8988T (cell line): ENCODE results near the gene ITGA3.
A peak's percentile ranks its signal among the peaks of the same experiment; 100 is the strongest.

ENCODE experiments used
- DNase-seq: peaks from one replicate; pipeline ENCODE4 v3.0.0; 2011

Gene ITGA3

DNA sequence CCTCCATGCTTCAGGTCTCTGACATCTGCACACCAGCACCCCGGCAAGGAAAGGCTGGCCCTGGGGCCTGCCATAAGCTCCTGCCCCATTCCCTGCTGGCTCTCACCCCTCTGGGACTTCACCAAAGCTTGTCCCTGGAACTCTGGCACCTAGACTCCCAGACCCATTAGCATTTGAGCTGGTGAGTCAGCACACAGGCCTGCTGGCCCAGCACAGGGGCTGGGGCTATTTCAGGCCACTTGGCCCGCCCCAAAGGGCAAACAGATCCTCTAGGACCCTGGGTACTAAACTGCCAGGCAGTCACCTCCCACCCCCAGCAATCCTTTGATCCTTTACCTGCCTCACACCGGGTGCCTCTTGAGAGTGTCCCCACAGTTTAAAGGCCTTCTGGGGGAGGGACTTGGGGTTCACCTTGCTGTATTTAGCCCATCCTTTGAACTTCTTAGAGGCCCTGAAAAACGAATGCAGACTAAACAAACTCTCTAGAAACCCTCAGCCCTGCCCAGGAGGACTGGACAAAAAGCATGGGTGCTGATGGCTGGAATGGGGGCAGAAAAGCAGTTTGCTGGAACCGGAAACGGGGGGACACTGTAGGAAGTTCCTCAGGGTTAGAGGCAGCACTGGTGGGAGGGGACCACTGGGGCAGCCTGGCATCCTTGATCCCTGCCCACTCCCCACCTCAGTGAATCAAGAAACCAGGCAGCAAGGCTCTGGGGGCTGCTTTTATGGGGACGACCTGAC is 77.3 kb downstream of the ITGA3 start:
- DNase-seq = no peak

DNA sequence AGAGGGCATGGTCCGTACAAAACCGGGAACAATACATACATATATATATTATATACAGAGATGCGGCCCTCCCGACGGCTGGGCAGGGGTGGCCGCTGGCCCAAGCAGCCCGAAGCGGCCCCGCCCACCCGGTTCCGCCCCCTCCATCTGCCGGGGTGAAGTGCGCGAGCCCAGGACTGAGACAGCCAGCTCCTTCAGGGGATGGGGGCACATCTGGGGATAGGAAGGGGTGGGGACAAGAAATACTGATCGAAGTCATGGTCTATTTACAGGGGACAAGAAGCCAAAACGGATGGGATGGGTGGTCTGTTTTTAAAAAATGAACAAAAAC is 77.8 kb downstream of the ITGA3 start:
- DNase-seq = no peak

DNA sequence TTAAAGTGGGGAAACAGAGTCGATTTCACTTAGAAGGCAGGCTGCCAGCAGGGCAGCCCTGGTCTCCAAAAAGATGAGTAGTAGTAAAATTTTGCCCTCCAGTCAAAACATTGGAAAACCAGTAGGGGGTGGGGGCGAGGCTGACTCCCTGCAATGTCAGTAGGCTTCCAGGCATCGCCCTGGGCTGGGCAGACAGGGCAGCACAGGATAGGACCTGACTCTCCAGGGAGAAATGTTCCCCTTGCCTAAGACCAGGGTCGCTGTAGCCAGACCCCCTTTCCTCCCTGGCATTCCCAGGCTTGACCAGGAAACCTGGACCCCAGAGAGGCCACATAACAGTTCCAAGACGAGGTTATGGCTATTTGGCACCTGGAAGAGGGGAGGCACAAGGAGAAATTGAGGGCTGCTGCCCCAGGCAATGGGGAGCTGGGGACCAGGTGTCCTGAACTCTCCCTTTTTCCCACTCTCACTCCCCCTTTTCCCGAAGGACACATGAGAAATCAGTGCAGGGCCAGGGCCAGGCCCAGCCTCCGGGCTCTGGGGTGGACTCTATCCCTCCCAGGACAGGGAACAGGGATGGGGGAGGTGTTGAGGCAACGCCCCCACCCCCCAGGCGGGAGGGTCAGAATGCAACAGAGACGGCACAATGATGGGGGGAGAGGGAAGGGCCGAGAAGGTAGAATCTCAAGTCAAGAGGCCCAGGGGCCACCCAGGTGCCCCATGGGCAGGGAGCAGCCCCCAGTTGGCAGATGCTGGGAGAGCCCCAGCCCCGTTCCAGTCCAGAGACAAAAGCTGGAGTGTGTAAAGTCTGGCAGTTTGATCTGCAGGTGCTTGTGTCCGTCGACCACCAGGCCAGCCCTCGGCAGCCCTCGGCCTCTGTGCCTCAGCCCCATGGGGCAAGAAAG is 78.5 kb downstream of the ITGA3 start:
- peak; percentile 94 for DNase-seq

DNA sequence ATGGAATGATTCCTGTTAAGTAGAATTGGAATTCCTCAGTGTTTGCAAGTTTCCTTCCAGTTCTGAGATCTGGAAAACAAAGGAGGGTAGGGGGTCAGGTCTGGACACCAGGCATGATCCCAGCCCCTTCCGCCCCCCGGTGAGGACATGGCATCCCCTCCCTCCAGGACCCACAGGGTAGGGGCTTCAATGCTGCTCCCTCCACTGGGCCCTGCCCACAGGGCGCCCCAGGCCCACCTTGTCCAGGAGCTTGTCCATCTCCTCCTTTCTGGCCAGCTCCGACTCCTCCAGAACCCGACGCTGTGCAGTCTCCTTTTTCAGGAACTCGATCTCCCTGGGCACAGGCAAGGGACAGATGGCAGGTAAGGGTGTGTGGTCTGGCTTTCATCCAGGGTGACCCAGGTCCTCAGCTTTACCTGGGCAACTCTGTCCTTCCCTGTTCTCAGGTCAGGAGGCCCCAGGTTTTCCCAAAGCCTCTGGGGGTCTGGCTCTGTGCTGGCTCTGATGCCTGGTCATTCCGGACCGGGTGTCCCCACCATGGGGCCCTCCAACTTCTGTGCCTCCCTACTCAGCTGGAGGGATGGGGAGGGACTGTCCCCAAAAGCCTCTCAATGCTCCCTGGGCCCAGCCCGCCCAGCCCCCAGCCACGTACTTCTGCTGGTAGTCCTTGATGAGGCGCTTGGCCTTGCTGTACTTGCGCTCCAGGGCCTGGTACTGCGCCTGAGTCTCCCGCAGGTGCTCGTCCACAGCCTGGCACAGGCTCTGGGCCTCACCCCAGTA is 79.6 kb downstream of the ITGA3 start:
- DNase-seq = no peak

DNA sequence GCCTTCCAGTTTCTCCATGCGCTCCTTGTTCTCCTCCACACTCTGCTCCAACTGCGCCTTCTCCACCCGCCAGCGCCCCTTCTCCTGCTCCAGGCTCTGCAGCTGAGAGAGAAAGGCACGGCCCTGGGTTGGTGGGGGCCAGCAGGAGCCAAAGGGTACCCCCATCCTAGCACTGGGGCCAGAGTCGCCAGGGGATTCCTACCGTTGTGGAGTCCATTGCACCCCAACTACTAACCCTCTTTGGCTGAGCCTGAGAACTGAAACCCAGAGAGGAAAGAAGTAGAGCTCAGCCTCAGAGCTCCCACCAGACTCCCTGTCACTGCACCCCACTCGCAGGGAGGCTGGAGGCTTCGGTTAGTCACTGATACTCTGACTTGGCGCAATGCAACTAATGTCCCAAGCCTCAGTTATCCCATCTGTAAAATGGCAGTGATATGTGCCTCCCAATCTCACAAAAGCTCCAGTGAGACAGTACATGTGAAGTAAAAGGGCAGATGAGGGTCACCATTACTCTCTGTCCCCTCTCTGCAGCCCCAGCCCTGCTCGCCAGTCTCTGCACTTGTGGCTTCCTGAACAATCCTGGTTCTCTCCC is 80.3 kb downstream of the ITGA3 start:
- DNase-seq = no peak

DNA sequence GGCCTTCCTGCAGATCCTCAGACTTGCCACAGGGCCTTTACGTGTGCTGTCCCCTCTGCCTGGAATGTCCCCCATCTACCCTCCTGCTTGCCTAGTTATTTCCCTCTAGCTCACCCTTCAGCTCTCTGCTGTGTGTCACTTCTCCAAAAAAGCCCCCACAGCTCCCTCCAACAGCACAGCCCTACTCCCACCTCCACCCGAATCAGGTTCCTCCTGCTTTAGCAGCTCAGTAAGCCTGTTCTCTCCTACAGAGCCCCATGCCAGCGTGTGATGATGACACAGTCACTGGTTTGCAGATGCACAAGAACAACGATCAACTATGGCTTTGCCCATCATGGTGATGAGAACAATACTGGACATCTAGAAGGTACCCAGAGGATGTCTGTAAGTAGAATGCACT is 81.1 kb downstream of the ITGA3 start:
- no peak for DNase-seq

DNA sequence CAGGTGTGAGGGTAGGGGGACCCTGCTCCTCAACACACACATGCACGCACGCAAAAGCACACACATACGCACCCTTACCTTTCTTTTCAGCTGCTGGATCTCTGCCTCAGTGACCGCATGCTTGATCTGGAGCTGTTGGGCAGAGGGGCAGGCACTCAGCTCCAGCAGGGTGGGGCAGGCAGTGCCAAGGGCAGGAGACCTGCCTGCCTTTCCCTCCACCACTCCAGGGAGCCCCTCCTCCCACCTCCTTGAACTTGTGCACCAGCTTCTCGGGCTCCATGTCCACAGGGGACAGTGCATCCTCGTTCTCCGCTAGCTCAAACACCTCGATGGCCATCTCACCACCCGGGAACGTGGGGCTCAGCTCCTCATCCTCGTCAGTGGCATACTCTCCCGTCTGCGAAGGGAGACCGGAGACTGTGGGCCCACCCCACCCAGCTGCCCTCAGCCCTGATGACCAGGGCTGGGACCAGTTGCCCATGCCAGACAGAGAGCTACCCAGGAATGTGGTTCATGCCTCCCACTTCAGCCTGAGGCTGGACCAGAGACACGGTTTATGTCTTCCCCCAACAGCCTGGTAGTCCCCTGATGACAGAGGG is 83.4 kb downstream of the ITGA3 start:
- DNase-seq = no peak
